HG02588 (cell line): ENCODE results near the gene OR2T27.
"Not testable (repeated sequence)": the region's sequence is repeated elsewhere in the genome, so short reads cannot be mapped to it uniquely, and the experiment has no call there.

Experiments used
- ATAC-seq: cut with Tn5 transposase; IDR thresholded peaks from one replicate; pipeline ENCODE4 v1.9.1; 2021; ENCODE audit warnings: mild to moderate bottlenecking, moderate library complexity; ENCODE audit not compliant: unreplicated experiment

OR2T27 gene

DNA sequence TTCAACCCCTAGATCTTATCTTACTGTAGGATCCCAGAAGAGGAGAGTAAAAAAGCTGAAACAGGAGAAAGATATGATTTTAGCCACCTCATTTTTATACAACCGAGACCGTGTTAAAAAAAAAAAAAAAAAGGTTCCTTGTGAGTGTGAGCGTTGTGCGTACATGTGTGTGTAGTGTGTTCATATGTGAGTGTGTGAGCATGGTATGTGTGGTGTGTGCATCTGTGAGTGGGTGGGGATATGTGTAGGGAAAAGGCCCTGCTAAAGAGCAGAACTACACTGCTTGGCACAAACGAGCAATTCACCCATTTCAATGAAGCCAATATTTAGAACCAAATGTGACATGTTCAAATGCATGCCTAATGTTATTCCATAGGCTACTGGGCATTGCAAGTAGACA lies 13.7 kb downstream of the OR2T27 start:
- peak; percentile 5 for ATAC-seq

DNA sequence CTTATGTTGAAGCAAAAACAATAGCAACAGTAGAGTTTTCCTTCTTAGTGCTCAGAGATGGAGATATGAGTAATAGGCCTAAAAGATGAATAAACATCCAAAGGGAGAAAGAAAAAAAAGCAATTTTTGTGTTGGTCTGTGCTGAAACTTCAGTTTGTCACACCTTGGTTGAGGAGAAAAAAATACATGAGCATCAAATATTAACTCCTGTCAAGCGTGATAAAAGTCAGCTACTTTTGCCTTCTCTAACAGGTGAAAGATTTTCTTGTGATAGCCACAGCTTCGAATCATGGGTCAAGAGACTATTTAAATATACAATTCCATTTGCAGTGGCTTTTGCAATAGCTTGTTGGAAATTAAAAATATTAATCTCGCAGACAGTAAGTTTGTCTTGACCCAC lies 14.4 kb downstream of the OR2T27 start:
- peak; percentile 27 for ATAC-seq

DNA sequence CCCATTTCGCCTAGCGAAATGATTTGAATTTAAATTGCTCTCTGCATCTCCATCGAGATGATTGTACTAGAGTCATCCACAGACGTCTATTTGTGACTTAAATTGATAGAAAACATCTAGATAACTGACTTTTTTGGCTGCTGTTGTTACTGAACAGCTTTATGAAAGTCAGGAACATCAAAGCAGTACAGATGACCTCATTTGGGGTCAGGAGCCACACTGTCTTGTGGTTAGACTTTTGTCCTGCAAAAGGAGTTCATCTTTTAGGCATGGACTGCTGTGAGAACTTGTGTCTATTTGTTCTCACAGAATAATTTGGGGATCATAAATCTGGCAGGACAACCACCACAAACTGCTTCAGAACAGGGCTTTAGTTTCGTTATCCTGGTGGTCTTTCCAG lies 15.7 kb downstream of the OR2T27 start:
- peak; percentile 35 for ATAC-seq

GRCh38 chr1:248636612-248637011 lies 18.7 kb downstream of the OR2T27 start:
- not testable (repeated sequence) for ATAC-seq

GRCh38 chr1:248634991-248635390 lies 20.3 kb downstream of the OR2T27 start, which contains the start of gene OR2T11:
TSS of gene OR2T11 (minus strand) at chr1:248635091. CDS start at chr1:248627128, 7,963 bp downstream.
- not testable (repeated sequence) for ATAC-seq

DNA sequence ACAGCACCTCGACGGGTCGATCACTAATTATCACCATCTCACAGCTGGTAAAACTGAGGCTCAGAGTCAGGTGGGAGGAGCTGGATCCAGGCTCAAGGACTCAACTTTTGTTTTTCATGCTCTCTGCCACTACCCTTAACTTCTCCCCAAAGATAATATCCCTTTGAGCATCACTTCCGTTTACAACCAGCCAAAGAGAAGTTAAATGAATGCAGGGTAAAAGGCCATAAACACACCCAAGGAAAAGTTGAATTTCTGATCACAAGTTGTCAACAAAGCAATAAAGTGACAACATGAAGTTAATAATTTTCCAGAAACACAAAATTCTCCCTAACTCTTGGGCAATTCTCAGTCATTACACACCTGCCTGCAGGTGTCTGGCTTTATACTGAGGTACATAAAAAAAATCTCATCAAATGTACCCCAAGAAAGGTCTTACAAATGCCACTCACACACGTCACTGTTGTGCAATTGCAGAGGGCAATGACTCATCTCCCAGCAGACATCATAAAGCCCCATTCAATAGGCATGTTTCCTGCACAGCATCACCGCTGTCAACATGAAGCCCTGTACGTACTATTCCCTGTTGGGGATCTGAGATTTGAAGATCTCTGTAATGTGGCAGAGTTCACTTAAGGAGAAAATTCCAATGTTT lies 23.8 kb downstream of the OR2T27 start:
- ATAC-seq = no peak

DNA sequence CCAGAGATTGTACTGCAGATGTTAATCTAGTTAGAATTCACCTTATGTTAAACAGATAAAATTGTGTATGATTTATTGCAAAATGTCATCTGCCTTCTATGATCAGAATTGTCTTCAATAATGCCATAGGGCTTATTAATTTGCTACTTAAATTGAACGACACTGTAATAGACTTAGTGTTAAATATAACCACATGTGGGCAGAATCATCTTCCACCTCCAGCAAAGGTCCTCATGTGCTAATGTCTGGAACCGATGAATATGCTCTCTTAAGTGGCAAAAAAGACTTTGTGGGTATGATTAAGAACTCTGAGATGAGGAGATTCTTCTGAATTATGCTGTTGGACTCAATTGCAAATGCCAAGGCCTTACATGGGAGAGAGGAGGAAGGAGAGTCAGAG lies 24.8 kb downstream of the OR2T27 start:
- no peak for ATAC-seq

- ATAC-seq = peak; percentile 97
These were observed 27.1 kb downstream of the OR2T27 start for GRCh38 chr1:248627971-248628844.

GRCh38 chr1:248625971-248626370 lies 29.4 kb downstream of the OR2T27 start:
- no peak for ATAC-seq

DNA sequence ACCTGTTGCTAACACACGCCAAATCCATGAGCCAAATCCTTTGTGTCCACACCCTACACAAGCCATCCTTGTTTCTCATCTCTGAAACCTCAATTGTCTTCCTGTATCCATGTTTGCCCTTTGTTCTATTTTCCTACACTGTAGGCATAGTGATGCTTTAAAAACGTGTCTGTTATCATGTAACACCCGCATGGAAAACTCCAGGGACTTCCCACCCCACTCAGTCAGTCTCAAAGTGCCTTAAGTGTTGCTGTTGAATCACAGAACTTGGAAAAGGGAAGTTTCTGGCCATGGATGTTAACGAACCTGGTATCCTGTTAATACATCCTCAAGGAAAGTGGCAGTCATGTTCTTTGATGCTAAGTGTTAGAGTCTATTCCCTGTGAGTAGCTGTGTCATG lies 30.2 kb downstream of the OR2T27 start:
- no peak for ATAC-seq

DNA sequence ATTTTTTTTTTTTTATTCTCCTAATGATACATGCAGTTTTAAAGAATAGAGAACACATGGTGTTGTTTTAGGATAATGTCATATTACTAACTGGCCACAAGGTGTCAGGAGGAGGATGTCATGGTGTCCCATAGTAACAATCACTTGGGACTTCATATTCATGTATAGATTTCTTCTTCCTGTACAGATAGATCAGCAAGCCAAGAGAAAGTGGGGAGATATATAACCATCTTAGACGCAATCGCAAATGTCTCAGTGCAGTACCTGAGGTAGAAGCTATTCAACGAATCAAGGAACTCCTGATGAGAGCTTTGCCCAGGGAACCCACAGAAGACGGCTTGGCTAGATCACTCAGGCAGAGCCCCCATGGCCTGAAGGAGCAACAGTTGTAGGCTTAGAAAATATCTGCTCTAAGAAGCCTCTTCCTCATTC lies 32.7 kb downstream of the OR2T27 start:
- peak; percentile 91 for ATAC-seq

DNA sequence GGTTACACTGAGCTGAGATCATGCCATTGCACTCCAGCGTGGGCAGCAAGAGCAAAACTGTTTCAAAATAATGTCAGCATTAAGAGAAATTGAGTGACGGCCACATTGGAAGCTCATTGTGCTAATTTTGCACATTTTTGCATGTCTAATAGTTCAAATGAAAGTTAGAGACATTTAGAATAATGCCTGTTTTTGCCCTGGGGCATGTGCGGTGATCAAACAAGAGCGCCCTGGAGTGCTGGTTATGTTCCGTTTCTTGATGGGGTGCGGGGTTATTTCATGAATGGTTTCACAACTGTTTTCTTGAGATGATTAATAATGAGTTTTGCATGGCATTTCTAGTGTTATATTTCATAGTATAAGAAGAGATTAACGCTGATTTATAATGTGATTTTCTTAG lies 33.6 kb downstream of the OR2T27 start:
- no peak for ATAC-seq

- ATAC-seq = no peak
These were observed 36.5 kb downstream of the OR2T27 start for GRCh38 chr1:248618878-248619277.

DNA sequence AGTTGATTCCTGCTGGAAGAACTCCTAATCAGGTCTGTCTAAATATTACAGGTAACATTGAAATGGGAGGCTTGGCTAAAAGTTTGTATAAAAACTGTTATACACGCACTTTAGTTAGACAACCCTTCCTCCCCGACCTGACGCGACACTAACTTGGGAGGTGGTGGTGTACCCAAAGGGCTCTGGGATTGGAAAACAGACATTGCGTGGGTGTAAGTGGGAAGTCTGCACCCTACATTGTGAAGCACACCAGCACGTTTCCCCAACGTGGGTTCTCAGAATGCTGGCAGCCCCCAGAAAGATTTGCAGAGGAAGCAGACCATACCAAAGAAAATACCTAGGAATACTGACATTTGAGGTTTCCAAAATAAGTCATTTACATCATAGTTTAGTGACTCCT lies 37.2 kb downstream of the OR2T27 start:
- no peak for ATAC-seq

- no peak for ATAC-seq
These were observed 41.6 kb downstream of the OR2T27 start for GRCh38 chr1:248613742-248614141.

GRCh38 chr1:248611883-248612414 lies 43.4 kb downstream of the OR2T27 start:
- ATAC-seq = no peak

- no peak for ATAC-seq
These were observed 45.0 kb downstream of the OR2T27 start for GRCh38 chr1:248610301-248610700.
